Activated T-cell treated with anti-CD3 and anti-CD28 coated beads, Interleukin-2, amount 50 U/mL, for 24 hours (primary cell): ENCODE data around the gene MUC20.

ENCODE experiments used
- DNase-seq: peaks from one replicate; pipeline ENCODE4 v3.0.0-alpha.2; 2020
- H3K27ac Mint-ChIP-seq: 2 replicates; pipeline ENCODE4 v1.8.0; 2020; ENCODE audit warnings: mild to moderate bottlenecking, mixed read lengths
- H3K27me3 Mint-ChIP-seq: 2 replicates; pipeline ENCODE4 v1.8.0; 2020; ENCODE audit warnings: mixed read lengths
- H3K36me3 Mint-ChIP-seq: 2 replicates; pipeline ENCODE4 v1.8.0; 2020; ENCODE audit warnings: low read depth, mixed read lengths
- H3K4me1 Mint-ChIP-seq: 2 replicates; pipeline ENCODE4 v1.8.0; 2020; ENCODE audit warnings: low read depth, mixed read lengths
- H3K4me3 Mint-ChIP-seq: 2 replicates; pipeline ENCODE4 v1.8.0; 2020; ENCODE audit warnings: mild to moderate bottlenecking, moderate library complexity, mixed read lengths
- H3K9me3 Mint-ChIP-seq: 2 replicates; pipeline ENCODE4 v1.8.0; 2020; ENCODE audit warnings: mixed read lengths

Gene MUC20

GRCh38 chr3:195760345-195761122, 39.8 kb downstream of the MUC20 start:
- H3K4me3 Mint-ChIP-seq: no peak overlapping the region
- H3K9me3 Mint-ChIP-seq: no peaks in the 10 kb centered on the region
- no peaks in the 10 kb centered on the region for H3K36me3 Mint-ChIP-seq
- peaks cover 1% of the 10 kb centered on the region for H3K4me1 Mint-ChIP-seq
- no peak for DNase-seq
- H3K27me3 Mint-ChIP-seq: peaks cover 60% of the 10 kb centered on the region
- H3K27ac Mint-ChIP-seq: no peak overlapping the region

DNA sequence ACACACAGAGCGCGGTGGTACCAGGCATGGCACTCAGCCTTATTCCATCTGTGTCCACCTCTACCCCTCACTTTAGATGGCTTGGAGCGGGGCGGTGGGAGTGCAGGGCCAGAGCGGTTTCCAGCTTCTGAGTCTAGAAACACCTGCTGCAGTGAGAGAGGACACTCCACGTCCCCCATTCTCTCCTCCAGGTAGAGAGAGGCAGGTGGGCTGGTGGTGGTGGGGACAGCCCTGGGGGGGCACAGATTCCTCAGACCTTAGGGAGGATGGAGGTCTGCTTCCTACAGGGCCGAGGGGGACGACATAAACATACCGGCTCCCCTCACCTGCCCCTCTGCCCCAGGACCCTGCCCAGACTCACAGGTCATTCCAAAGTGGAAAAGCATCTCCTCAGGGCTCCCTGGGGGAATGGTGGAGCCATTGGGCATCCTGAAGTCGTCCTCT, 40.4 kb downstream of the MUC20 start:
- no peak overlapping the region for H3K4me3 Mint-ChIP-seq
- H3K4me1 Mint-ChIP-seq: peaks cover 1% of the 10 kb centered on the region
- no peaks in the 10 kb centered on the region for H3K9me3 Mint-ChIP-seq
- no peak for DNase-seq
- H3K36me3 Mint-ChIP-seq: no peaks in the 10 kb centered on the region
- peaks cover 60% of the 10 kb centered on the region for H3K27me3 Mint-ChIP-seq
- H3K27ac Mint-ChIP-seq: no peak overlapping the region

DNA sequence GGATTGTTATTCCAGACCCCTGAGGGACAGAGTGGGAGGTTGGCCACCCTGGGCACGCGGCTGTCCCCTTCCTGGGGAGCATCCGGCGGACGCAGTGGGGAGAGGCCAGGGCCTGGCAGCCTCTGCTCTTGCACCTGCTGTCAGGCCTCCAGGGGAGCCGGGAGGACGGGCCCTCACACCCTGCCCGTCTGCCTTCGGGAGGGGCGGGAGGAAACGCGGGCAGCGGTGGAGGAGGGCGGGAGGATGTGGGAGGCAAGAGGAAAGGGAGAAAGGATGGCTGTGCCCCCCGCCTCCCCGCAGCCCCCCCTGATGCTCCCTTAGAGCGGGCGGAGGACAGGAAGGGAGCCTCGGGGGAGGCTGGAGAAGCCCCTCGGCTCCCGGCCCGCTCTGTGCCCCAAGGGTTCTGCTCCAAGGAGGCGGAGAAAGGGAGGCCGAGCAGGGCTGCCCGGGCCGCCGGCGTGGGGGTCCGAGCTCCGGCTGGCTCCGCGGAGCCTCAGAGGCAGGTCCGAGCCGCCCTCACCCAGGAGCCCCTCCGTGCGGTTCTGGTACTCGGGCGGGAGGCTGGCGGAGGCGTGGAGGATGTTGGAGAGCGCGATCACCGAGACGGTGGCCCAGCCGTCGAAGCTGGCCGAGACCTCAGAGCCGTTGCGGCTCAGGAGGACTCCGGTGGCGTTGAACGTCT, 40.9 kb downstream of the MUC20 start:
- Mint-ChIP-seq H3K4me1 (peaks cover 1% of the 10 kb centered on the region), H3K9me3 (no peaks in the 10 kb centered on the region), H3K27ac (no peak overlapping the region), H3K36me3 (no peaks in the 10 kb centered on the region), H3K27me3 (peaks cover 59% of the 10 kb centered on the region), H3K4me3 (no peak overlapping the region)
- DNase-seq: no peak

DNA sequence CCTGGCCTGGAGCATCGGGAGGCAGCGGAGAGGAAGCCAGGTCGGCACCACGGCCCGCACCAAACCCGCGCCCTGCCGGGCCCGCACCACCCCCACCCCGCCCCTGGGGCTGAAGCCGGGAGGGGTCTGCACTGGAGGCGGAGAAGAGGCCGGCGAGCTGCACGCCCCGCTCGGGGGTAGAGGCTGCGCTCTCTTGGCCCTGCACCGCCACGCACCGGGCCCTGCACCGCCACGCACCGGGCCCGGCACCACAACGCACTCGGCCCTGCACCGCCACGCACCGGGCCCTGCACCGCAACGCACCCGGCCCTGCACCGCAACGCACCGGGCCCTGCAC, 41.4 kb downstream of the MUC20 start:
- DNase-seq: no peak
- Mint-ChIP-seq H3K27ac (no peak overlapping the region), H3K9me3 (no peaks in the 10 kb centered on the region), H3K4me1 (peaks cover 1% of the 10 kb centered on the region), H3K36me3 (no peaks in the 10 kb centered on the region), H3K4me3 (no peak overlapping the region), H3K27me3 (peaks cover 54% of the 10 kb centered on the region)

DNA sequence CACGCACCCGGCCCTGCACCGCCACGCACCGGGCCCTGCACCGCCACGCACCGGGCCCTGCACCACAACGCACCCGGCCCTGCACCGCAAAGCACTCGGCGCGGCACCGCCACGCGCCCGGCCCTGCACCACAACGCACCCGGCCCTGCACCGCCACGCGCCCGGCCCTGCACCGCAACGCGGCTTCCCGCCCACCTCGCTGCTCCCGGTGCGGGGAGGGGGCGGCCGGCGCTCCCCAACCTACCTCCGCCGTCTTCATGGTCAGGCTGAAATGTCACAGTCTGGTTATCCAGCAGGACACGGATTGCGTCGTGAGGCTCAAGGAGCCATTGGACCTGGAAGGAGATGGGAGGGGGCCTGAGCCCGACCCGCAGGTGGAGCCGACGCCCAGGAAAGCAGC, 41.8 kb downstream of the MUC20 start:
- H3K36me3 Mint-ChIP-seq: no peaks in the 10 kb centered on the region
- no peak overlapping the region for H3K27ac Mint-ChIP-seq
- peaks cover 52% of the 10 kb centered on the region for H3K27me3 Mint-ChIP-seq
- H3K4me1 Mint-ChIP-seq: peaks cover 1% of the 10 kb centered on the region
- H3K4me3 Mint-ChIP-seq: no peak overlapping the region
- no peak for DNase-seq
- no peaks in the 10 kb centered on the region for H3K9me3 Mint-ChIP-seq

DNA sequence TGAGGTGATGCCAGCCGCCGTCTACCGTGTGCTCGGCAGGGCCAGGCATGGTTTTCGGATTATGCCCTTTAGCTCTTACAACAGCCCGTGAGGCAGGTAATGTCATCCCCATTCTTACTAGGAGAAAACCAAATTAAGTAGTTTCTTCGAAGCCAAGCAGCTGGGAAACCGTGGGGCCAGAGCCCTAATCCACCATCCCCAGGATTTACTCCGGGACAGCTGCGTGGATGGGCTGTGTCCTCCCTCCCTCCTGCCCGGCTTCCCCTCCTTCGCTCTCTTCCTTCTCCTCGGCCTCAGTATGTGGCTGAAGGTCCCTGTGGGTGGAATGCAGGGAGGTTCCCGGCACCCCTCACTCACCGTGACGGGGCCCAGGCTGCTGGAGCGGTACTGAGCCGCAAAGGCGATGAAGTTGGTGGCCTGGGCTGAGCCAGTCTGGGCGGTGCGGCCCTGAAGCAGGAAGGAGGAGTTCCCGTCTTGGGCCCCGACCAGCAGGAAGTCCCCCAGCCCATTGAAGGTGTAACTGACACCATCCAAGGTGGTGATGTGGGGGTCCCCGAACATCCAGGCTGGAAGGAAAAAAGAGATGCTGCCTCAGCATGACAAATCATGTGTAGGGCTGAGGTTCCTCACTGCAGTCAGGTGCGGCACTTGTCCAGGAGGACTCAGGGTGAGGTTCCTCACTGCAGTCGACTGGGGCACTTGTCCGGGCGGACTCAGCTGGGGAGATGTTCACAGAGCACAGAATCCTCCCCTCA, 42.5 kb downstream of the MUC20 start:
- H3K27me3 Mint-ChIP-seq: peaks cover 47% of the 10 kb centered on the region
- no peak overlapping the region for H3K27ac Mint-ChIP-seq
- H3K4me3 Mint-ChIP-seq: no peak overlapping the region

GRCh38 chr3:195763843-195764825, 43.4 kb downstream of the MUC20 start:
- H3K9me3 Mint-ChIP-seq: no peaks in the 10 kb centered on the region
- H3K36me3 Mint-ChIP-seq: no peaks in the 10 kb centered on the region
- H3K27ac Mint-ChIP-seq: no peak overlapping the region
- DNase-seq: no peak
- H3K27me3 Mint-ChIP-seq: peaks cover 41% of the 10 kb centered on the region
- H3K4me3 Mint-ChIP-seq: no peak overlapping the region
- H3K4me1 Mint-ChIP-seq: peaks cover 1% of the 10 kb centered on the region

More for the DNA sequence above, 42.5 kb downstream of the MUC20 start:
- no peaks in the 10 kb centered on the region for H3K36me3 Mint-ChIP-seq
- DNase-seq: no peak
- peaks cover 1% of the 10 kb centered on the region for H3K4me1 Mint-ChIP-seq
- H3K9me3 Mint-ChIP-seq: no peaks in the 10 kb centered on the region

DNA sequence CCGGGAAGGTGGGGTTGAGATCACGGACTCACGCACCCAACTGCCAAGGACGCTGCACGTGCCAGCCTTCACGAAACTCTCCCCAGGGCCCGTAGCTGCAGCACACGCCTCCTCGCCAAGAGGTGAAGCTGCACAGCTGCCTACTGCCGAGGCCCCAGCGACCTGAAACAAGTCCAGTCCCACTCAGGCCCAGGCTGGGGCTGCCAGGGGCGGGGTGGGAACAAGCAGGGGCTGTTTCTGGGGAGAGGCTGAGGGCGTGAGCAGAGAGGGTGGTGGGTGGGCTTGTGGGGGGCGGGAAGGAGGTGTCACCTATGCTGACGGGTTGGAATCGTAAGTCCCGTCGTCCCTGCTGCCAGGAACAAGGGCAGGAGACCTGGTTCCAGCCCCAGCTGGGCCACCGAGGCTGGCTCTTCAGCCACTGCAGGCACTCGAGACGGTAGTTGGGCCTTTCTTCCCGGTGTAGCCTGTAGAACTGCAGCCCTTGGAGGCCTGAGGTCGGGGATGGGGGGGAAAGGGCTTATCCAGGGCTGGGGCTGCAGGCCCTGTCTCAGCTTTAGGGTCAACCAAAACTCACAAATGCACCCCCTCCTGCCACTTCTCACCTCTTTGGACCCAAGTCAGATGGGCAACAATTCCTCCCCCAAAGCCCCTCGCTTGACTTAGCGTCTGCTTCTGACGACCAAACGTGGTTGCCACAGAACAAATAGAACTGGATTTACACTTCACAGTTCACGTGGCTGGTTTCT, 44.4 kb downstream of the MUC20 start:
- Mint-ChIP-seq H3K4me1 (peaks cover 1% of the 10 kb centered on the region), H3K9me3 (no peaks in the 10 kb centered on the region), H3K4me3 (no peak overlapping the region), H3K36me3 (no peaks in the 10 kb centered on the region), H3K27ac (no peak overlapping the region), H3K27me3 (peaks cover 32% of the 10 kb centered on the region)
- DNase-seq: no peak

GRCh38 chr3:195766671-195767070, 45.9 kb downstream of the MUC20 start:
- no peaks in the 10 kb centered on the region for H3K9me3 Mint-ChIP-seq
- peaks cover 17% of the 10 kb centered on the region for H3K27me3 Mint-ChIP-seq
- no peaks in the 10 kb centered on the region for H3K36me3 Mint-ChIP-seq
- H3K4me3 Mint-ChIP-seq: no peak overlapping the region
- no peak overlapping the region for H3K27ac Mint-ChIP-seq
- no peak for DNase-seq
- no peaks in the 10 kb centered on the region for H3K4me1 Mint-ChIP-seq

GRCh38 chr3:195767792-195768191, 47.0 kb downstream of the MUC20 start:
- no peak for DNase-seq
- Mint-ChIP-seq H3K27me3 (peaks cover 17% of the 10 kb centered on the region), H3K36me3 (no peaks in the 10 kb centered on the region), H3K4me3 (no peak overlapping the region), H3K27ac (no peak overlapping the region), H3K9me3 (no peaks in the 10 kb centered on the region), H3K4me1 (no peaks in the 10 kb centered on the region)

DNA sequence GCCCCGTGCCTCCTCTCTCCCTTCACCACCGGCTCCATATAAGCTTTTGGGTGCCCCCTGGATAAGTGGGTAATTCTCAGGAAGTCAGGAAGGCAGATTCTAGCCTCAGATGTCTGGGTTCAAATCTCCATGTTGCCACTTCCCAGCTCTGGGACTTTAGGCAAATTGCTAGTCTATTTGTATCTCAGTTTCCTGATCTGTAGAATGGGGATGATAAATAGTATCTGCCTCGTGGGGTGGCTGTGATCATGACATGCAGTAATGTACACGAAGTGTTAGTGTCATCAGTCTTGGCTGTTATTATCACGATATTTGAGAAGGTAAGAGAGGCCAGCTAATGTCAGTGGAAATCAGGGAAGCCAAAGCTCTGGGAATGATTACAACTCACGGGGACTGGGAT, 47.6 kb downstream of the MUC20 start:
- no peak overlapping the region for H3K27ac Mint-ChIP-seq
- H3K36me3 Mint-ChIP-seq: no peaks in the 10 kb centered on the region
- no peak overlapping the region for H3K4me3 Mint-ChIP-seq
- DNase-seq: no peak
- H3K27me3 Mint-ChIP-seq: peaks cover 13% of the 10 kb centered on the region
- H3K4me1 Mint-ChIP-seq: no peaks in the 10 kb centered on the region
- no peaks in the 10 kb centered on the region for H3K9me3 Mint-ChIP-seq

DNA sequence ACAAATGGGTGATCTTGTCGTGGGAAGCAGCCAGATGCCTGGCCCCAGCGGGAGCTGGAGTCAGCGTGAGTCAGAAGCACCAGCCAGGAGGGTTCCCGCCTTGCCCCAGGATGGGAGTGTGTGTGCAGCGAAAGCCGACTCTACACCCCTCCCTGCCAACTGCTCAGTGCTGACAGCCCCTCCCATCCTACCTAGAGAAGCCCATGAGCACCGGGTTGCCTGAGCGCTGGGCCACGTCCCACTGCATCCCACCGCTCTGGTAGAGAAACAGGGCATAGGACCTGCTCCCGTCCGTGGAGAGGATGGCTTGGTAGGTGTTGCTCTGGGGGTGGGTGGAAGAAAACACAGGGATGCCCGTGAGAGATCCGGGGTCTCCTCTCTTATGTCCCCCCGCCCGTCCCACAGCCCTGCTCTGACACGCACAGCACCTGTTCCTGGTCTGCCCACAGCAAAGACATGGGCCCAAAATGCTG, 48.1 kb downstream of the MUC20 start:
- H3K4me1 Mint-ChIP-seq: no peaks in the 10 kb centered on the region

DNA sequence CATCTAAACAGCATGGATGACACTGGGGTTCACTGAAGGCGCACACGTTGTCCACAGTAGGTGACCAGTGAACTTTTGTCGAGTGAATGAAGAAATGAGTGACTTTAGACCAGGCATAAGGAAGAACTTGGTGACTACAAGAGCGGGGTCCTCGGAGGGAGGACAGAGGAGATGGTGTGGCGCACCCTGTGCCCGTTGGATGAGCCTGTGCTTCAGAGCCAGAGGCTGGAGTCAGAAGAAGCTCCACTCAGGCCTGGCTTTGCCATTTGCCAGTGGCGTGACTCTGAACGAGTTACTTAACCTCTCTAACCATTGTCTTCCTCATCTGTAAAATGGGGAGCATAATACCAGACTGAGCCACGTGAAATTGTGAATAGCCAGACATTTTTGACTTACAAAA, 48.8 kb downstream of the MUC20 start:
- H3K27ac Mint-ChIP-seq: no peak overlapping the region
- H3K36me3 Mint-ChIP-seq: no peaks in the 10 kb centered on the region
- no peaks in the 10 kb centered on the region for H3K9me3 Mint-ChIP-seq
- no peaks in the 10 kb centered on the region for H3K4me1 Mint-ChIP-seq
- DNase-seq: no peak
- H3K27me3 Mint-ChIP-seq: peaks cover 2% of the 10 kb centered on the region
- H3K4me3 Mint-ChIP-seq: no peak overlapping the region

More for the DNA sequence above, 48.1 kb downstream of the MUC20 start:
- Mint-ChIP-seq H3K4me3 (no peak overlapping the region), H3K27me3 (peaks cover 9% of the 10 kb centered on the region), H3K27ac (no peak overlapping the region), H3K36me3 (no peaks in the 10 kb centered on the region), H3K9me3 (no peaks in the 10 kb centered on the region)
- no peak for DNase-seq
